Measurements from ENCODE around the gene KCNAB2. TPM values are rescaled to one million over a fixed set of nuclear protein-coding genes. Genes with fewer than 3 reads are reported as not detected.

Gene KCNAB2
- total and polyA plus RNA-seq, 2 experiments from 2014 or later: 3.1 to 3.5 TPM

- Histone ChIP-seq H3K4me1 (ENCODE audit: insufficient read depth) (no peaks in the 10 kb centered on the region), H3K36me3 (replicated peaks; ENCODE audit: insufficient read depth, low read depth) (no peaks in the 10 kb centered on the region), H3K9me3 (ENCODE audit: low read depth) (no peaks in the 10 kb centered on the region), H3K9me2 (replicated peaks; ENCODE audit: insufficient read depth) (no peaks in the 10 kb centered on the region), H3K27ac (no peak overlapping the region), H3K79me2 (no peaks in the 10 kb centered on the region), H3K27me3 (no peaks in the 10 kb centered on the region), H2AFZ (no peak overlapping the region), H3K4me2 (no peak overlapping the region), H4K20me1 (ENCODE audit: insufficient read depth, poor library complexity, severe bottlenecking) (no peaks in the 10 kb centered on the region), H3K4me3 (no peak overlapping the region)
- TF ChIP-seq EZH2phosphoT487 (IDR thresholded peaks at IDR 0.05; ENCODE audit: low read depth, severe bottlenecking, unreplicated experiment) (no peak), CTCF (IDR thresholded peaks at IDR 0.05; ENCODE audit: poor library complexity) (no peak), EZH2 (IDR thresholded peaks at IDR 0.05; ENCODE audit: borderline replicate concordance) (no peak)
- WGBS (ENCODE audit: low lambda C conversion rate, missing lambda C conversion rate): 41% methylated on average over 7 of the region's 7 CpGs
- DNase-seq (ENCODE audit: low spot score): no peak
Measured at GRCh38 chr1:6141592-6141991, 95.9 kb downstream of the KCNAB2 start.

- no peaks in the 10 kb centered on the region for H3K9me2 ChIP-seq (replicated peaks; ENCODE audit: insufficient read depth)
- no peak overlapping the region for H3K27ac ChIP-seq
- WGBS (ENCODE audit: low lambda C conversion rate, missing lambda C conversion rate): 96% methylated on average over 31 of the region's 33 CpGs
- H3K9me3 ChIP-seq (ENCODE audit: low read depth): no peaks in the 10 kb centered on the region
- H3K79me2 ChIP-seq: no peaks in the 10 kb centered on the region
- TF ChIP-seq CTCF (IDR thresholded peaks at IDR 0.05; ENCODE audit: poor library complexity): no peak
- TF ChIP-seq EZH2phosphoT487 (IDR thresholded peaks at IDR 0.05; ENCODE audit: low read depth, severe bottlenecking, unreplicated experiment): no peak
- no peak for TF ChIP-seq EZH2 (IDR thresholded peaks at IDR 0.05; ENCODE audit: borderline replicate concordance)
- DNase-seq (ENCODE audit: low spot score): no peak
- no peaks in the 10 kb centered on the region for H3K4me1 ChIP-seq (ENCODE audit: insufficient read depth)
- no peak overlapping the region for H3K4me3 ChIP-seq
- H3K4me2 ChIP-seq: no peak overlapping the region
- H3K36me3 ChIP-seq (replicated peaks; ENCODE audit: insufficient read depth, low read depth): no peaks in the 10 kb centered on the region
- no peaks in the 10 kb centered on the region for H3K27me3 ChIP-seq
- H2AFZ ChIP-seq: no peak overlapping the region
- H4K20me1 ChIP-seq (ENCODE audit: insufficient read depth, poor library complexity, severe bottlenecking): no peaks in the 10 kb centered on the region
Measured at GRCh38 chr1:6142036-6142621, 96.4 kb downstream of the KCNAB2 start.

- no peak for DNase-seq (ENCODE audit: low spot score)
- no peaks in the 10 kb centered on the region for H3K9me3 ChIP-seq (ENCODE audit: low read depth)
- no peak for TF ChIP-seq EZH2 (IDR thresholded peaks at IDR 0.05; ENCODE audit: borderline replicate concordance)
- TF ChIP-seq EZH2phosphoT487 (IDR thresholded peaks at IDR 0.05; ENCODE audit: low read depth, severe bottlenecking, unreplicated experiment): no peak
- TF ChIP-seq CTCF (IDR thresholded peaks at IDR 0.05; ENCODE audit: poor library complexity): no peak
- no peaks in the 10 kb centered on the region for H4K20me1 ChIP-seq (ENCODE audit: insufficient read depth, poor library complexity, severe bottlenecking)
- H3K79me2 ChIP-seq: no peaks in the 10 kb centered on the region
- H3K27ac ChIP-seq: no peak overlapping the region
- H3K27me3 ChIP-seq: no peaks in the 10 kb centered on the region
- H3K36me3 ChIP-seq (replicated peaks; ENCODE audit: insufficient read depth, low read depth): no peaks in the 10 kb centered on the region
- H3K4me3 ChIP-seq: no peak overlapping the region
- WGBS (ENCODE audit: low lambda C conversion rate, missing lambda C conversion rate): 90% methylated on average over 4 of the region's 4 CpGs
- no peaks in the 10 kb centered on the region for H3K9me2 ChIP-seq (replicated peaks; ENCODE audit: insufficient read depth)
- H3K4me1 ChIP-seq (ENCODE audit: insufficient read depth): no peaks in the 10 kb centered on the region
- H2AFZ ChIP-seq: no peak overlapping the region
- H3K4me2 ChIP-seq: no peak overlapping the region
Measured at GRCh38 chr1:6142734-6143133, 97.0 kb downstream of the KCNAB2 start.

Measured in hepatocyte (in vitro differentiated cells).